GM12891 (cell line): ENCODE results near the gene PPP5C.
"Not testable (repeated sequence)": the region's sequence is repeated elsewhere in the genome, so short reads cannot be mapped to it uniquely, and the experiment has no call there.

Source experiments
- POLR2A ChIP-seq: IDR thresholded peaks from 2 replicates; pipeline ENCODE4 v1.6.1; 2011; ENCODE audit warnings: low read depth, low read length, control low read depth
- POLR2AphosphoS5 ChIP-seq: IDR thresholded peaks from 2 replicates; pipeline ENCODE4 v1.6.1; 2011; ENCODE audit warnings: low read depth, low read length, control low read depth
- SPI1 ChIP-seq: IDR thresholded peaks from 2 replicates; pipeline ENCODE4 v1.6.1; 2011; ENCODE audit warnings: low read depth, low read length, control low read depth
- TAF1 ChIP-seq: IDR thresholded peaks from 2 replicates; pipeline ENCODE4 v1.6.1; 2011; ENCODE audit warnings: low read depth, low read length, control low read depth

DNA sequence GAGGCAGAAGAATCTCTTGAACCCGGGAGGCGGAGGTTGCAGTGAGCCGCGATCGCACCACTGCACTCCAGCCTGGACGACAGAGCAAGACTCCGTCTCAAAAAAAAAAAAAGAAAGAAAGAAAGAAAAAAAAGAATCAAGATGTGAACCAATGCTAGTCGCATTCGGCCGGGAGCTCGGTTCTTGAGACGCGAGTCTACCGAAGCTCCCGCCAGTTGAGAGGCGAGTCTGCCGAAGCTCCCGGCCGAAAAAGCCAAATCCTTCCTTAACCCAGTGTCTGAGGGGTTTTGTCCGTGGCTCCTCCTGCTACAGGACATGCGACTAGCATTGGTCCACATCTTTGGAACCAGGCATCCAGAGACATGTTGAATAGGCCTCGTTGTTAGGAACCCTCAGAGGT, 68.0 kb downstream of the PPP5C start:
- not testable (repeated sequence) for TF ChIP-seq POLR2A, POLR2AphosphoS5, TAF1, SPI1
